Medulla oblongata (tissue), 1 donor: ENCODE results near the gene RAD51C.
"Not testable (repeated sequence)": the region's sequence is repeated elsewhere in the genome, so short reads cannot be mapped to it uniquely, and the experiment has no call there.

Experiments
- DNase-seq: peaks from one replicate; pipeline ENCODE4 v3.0.0-alpha.2; 2015; ENCODE audit errors: extremely low spot score

Gene RAD51C

GRCh38 chr17:58692239-58693055 lies at the start of gene RAD51C:
RAD51C (plus strand) TSS chr17:58692602; CDS start chr17:58692644, 42 bp downstream.
- DNase-seq: peak; percentile 89

- no peak for DNase-seq
These were observed 49.3 kb upstream of the RAD51C start for GRCh38 chr17:58643147-58643546.

- no peak for DNase-seq
These were observed 44.2 kb upstream of the RAD51C start for GRCh38 chr17:58648236-58648635.

GRCh38 chr17:58657962-58658803 lies 34.2 kb upstream of the RAD51C start:
- peak; percentile 24 for DNase-seq

GRCh38 chr17:58658804-58659713 lies 33.3 kb upstream of the RAD51C start:
- DNase-seq: peak; percentile 96

GRCh38 chr17:58659714-58660084 lies 32.7 kb upstream of the RAD51C start:
- DNase-seq: not testable (repeated sequence)

- no peak for DNase-seq
These were observed 31.8 kb upstream of the RAD51C start for GRCh38 chr17:58660621-58661020.

- no peak for DNase-seq
These were observed 30.9 kb upstream of the RAD51C start for GRCh38 chr17:58661499-58661898.

- DNase-seq: no peak
These were observed 28.1 kb upstream of the RAD51C start for GRCh38 chr17:58664302-58664701.

GRCh38 chr17:58665946-58666857 lies 26.2 kb upstream of the RAD51C start:
- DNase-seq: no peak

- peak; percentile 71 for DNase-seq
These were observed 25.5 kb upstream of the RAD51C start for GRCh38 chr17:58666858-58667267.

- no peak for DNase-seq
These were observed 24.3 kb upstream of the RAD51C start for GRCh38 chr17:58667934-58668597.

- DNase-seq: no peak
These were observed 23.8 kb upstream of the RAD51C start for GRCh38 chr17:58668598-58668935.

- no peak for DNase-seq
These were observed 22.5 kb upstream of the RAD51C start for GRCh38 chr17:58669853-58670252.

- no peak for DNase-seq
These were observed 20.4 kb upstream of the RAD51C start for GRCh38 chr17:58671969-58672368.

- DNase-seq: no peak
These were observed 15.1 kb upstream of the RAD51C start for GRCh38 chr17:58677194-58677880.

GRCh38 chr17:58678287-58678686 lies 14.1 kb upstream of the RAD51C start:
- DNase-seq: not testable (repeated sequence)

- no peak for DNase-seq
These were observed 13.0 kb upstream of the RAD51C start for GRCh38 chr17:58679263-58680037.

- DNase-seq: no peak
These were observed 12.4 kb upstream of the RAD51C start for GRCh38 chr17:58680038-58680369.
